Medulla oblongata (tissue), 1 donor: ENCODE results near the gene ARFRP1.

ENCODE experiments used
- DNase-seq: peaks from one replicate; pipeline ENCODE4 v3.0.0-alpha.2; 2015; ENCODE audit errors: extremely low spot score

Gene ARFRP1

DNA sequence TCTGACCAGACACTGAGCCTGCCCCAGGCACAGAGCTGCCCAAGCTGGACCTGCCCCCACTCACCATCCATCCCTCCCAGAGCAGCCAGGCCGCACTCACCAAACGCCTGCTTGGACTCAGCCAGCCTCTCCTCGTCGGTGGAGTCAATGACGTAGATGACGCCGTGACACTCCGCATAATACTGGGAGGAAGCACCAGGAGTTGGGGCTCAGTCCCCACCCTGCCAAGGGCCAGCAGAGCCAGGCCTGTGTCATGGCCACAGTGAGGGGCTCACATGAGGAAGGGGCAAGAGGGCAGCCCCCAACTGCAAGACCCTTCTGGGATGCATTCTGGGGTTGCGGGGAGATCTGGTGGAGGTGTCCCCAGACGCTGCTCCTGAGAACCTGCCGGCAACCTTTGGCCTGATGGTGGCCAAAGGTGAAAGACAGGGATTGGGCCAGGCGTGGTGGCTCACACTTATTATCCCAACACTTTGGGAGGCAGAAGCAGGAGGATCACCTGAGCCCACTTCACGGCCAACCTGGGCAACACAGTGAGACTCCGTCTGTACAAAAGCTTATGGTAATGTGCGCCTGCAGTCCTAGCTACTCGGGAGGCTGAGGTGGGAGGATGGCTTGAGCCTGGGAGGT lies 5.6 kb downstream of the ARFRP1 start:
- no peak for DNase-seq

DNA sequence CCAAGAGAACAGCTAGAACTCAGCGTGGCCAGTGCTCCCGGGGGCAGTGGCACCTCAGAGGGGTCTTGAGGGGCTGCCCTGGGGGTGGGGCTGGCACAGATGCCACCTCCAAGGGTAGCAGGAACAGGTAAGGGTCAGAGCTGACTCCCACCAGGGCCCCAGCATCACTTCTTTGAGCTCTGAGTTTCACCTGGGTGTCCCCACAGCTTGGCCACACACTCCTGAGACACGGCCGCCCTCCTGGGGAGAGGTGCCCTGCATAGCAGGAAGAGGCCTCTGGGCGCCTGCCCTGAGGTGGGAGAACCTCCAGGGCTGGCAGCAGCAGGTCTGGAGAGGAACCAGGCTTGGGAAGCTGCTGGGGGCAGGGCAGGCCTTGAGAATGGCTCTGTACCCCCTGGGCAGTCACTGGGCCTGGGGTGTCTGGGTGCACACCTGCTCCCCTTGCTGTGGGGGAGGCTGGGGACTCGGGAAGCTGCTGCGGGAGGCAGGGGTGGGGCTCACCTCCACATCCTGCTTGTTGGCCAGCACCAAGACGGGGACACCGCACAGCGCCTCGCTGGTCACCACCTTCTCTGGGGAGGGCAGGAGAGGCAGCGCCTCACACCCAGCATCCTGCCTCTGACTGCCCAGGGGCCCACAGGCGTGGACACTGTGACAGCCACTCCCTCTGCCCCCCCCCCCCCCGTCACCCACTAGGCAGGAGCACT lies 6.3 kb downstream of the ARFRP1 start:
- no peak for DNase-seq

- no peak for DNase-seq
These were observed 6.8 kb downstream of the ARFRP1 start for GRCh38 chr20:63701051-63701328.

DNA sequence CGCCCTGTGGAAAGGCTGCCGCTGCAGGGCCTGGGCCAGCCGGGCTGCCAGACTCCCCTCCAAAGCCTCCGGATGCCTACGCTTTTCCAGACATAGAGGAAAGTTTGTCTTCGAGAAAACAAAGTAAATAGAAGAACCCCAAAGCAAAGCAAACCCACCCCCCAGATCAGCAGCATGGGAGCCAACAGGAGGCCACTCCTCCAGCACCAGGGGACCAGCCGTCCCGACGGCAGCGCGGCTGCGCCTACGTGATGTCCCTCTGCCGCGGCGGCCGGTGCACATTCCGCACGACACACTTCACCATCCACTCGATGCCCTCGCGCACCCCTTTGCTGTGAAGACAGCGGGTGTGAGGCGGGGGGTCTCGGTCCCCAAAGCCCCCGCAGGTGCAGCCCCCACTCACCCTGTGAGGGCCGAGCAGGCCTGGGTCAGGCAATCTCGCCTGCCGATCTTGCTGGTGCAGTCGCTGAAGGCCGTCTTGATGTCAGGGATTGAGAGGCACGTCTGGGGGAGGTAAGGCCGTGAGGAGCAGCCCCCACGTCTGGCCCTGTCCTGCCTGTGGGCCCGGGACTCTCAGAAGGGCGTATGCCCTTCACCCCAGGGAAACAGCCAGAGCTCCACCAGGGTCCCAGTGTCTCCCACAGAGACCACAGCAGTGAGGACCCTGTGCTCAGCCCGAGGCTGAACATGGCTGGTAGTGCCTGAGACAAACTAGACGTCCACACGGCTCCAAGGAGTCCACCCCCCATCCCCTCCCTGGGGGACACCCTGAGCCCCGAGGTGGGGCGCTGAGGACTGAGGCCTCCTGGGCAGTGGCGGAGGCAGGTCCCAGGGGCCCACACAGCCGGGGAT lies 7.4 kb downstream of the ARFRP1 start:
- DNase-seq: no peak

GRCh38 chr20:63699466-63700198 lies 8.1 kb downstream of the ARFRP1 start:
- no peak for DNase-seq

GRCh38 chr20:63698739-63699465 lies 8.9 kb downstream of the ARFRP1 start:
- no peak for DNase-seq

GRCh38 chr20:63697868-63698545 lies 9.8 kb downstream of the ARFRP1 start:
- no peak for DNase-seq

GRCh38 chr20:63697357-63697867 lies 10.4 kb downstream of the ARFRP1 start:
- no peak for DNase-seq

GRCh38 chr20:63696628-63697356 lies 11.0 kb downstream of the ARFRP1 start, which contains the start of gene TNFRSF6B:
TNFRSF6B (plus strand) TSS chr20:63696652; CDS start chr20:63696768, 116 bp downstream.
- no peak for DNase-seq

DNA sequence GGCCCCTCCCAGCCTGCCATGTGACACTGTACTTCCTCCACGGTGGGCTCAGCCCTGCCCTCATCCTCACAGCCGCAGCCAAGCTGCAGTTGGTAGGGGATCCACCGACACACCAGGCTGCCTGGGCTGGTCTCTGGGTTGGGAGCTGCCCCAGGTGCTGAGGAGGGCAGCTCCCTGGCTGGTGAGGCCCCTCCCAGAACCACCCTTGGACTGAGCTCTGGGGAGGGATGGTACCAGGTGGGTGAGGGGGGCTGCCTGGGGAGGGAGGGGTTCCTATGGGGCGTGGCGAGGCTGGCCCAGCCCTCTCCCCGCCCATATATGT lies 11.5 kb downstream of the ARFRP1 start:
- no peak for DNase-seq

DNA sequence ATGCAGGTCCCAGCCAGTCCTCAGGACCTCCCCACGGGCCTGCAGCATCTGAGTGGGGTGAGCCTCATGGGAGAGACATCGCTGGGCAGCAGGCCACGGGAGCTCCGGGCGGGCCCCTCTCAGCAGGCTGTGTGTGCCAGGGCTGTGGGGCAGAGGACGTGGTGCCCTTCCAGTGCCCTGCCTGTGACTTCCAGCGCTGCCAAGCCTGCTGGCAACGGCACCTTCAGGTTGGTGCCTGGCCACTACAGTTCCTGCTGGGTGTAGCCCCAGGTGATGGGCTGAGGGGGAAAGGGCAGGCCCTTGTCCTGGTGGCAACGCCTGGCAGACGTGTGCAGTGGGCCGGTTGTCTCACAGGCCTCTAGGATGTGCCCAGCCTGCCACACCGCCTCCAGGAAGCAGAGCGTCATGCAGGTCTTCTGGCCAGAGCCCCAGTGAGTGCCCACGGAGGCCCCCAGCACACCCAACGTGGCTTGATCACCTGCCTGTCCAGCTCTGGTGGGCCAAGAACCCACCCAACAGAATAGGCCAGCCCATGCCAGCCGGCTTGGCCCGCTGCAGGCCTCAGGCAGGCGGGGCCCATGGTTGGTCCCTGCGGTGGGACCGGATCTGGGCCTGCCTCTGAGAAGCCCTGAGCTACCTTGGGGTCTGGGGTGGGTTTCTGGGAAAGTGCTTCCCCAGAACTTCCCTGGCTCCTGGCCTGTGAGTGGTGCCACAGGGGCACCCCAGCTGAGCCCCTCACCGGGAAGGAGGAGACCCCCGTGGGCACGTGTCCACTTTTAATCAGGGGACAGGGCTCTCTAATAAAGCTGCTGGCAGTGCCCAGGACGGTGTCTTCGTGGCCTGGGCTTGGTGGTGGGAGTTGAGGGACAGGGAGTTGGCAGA lies 12.1 kb downstream of the ARFRP1 start:
- DNase-seq: no peak

- no peak for DNase-seq
These were observed 13.0 kb downstream of the ARFRP1 start for GRCh38 chr20:63694584-63695423.

DNA sequence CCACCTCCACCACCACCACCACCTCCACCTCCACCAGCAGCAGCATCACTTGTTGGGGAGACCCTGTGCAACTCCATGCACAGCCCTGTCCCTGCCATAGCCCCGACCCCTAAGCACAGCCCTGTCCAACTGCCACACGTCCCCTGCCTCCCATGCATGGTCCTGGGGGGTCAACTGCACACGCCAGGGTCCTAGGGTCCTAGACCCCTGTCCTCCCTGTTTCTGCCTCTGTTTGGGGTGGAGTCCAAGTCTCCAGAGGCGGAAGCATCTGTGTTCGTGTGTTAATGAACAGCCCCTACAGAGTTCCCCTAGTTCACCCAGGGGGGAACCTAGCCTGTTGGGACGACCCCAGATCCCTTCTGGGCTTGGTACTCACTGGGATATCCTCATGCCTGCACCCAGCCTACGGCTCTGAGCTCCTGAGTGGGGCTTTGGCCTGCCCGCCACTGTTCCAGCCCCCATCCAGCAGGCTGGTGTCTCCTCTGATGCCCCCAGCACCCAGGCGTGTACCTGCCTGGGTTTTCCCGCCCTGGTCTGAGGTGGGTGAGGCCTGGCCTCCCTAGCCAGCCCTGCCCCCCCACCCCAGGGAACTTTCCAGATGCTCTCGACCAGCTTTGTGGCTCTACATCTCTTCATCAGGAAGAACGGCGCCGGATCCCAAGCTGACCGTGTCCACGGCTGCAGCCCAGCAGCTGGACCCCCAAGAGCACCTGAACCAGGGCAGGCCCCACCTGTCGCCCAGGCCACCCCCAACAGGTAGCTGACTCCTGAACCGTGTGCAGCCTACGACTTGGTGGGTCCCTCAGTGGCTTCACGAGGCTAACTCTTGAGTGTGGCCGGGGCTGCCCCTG lies 13.8 kb downstream of the ARFRP1 start:
- no peak for DNase-seq

GRCh38 chr20:63693083-63693732 lies 14.6 kb downstream of the ARFRP1 start:
- DNase-seq: no peak

- DNase-seq: no peak
These were observed 15.2 kb downstream of the ARFRP1 start for GRCh38 chr20:63692436-63693082.
